GM19239 (cell line): ENCODE results near the gene DYRK4.

Source experiments
- DNase-seq: peaks from one replicate; pipeline ENCODE4 v3.0.0; 2011; ENCODE audit warnings: low spot score; ENCODE audit not compliant: insufficient read length
- FAIRE-seq: peaks from 2 replicates; lab custom pipeline; 2011; peaks lifted over from hg19 to GRCh38; lab: Jason Lieb, UNC

The DYRK4 gene

DNA sequence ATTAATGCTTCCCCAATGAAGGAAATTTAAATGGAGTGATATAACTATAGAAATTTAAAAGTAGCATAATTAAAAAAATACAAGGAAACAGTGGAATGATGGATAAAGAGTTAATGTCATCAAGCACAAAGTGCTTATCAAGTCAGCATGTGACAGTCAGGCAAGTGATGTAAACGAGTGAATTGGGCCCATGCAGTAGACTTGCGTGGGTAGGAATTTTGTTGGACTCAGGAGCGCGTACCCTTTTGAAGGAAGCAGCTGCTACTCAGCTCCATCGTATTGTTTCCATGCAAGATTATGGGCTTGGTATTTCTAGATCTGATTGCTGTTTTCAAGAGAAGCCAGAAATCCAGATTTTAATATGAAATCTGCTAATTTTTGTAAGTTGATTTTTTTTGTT, 4.4 kb upstream of the DYRK4 start:
- DNase-seq, result no peak
- no peak for FAIRE-seq

DNA sequence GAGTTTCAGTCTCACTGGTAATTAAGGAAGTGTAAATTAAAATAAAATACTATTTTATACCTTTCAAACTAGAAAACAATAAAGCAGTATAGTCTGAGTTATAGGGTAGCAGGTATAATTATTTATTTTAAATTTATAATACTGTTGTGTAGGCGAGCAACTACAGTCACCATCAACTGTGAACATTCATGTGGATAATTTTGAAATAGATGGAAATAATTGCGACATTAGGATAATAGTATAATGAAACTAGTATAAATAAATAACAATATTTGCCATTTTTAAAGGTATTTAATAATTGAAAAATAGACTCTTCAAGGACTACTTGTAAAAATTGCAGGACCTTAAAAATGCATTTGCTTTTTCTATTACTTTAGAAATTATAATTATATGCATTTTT, 3.8 kb upstream of the DYRK4 start:
- DNase-seq (no peak), FAIRE-seq (no peak)

- FAIRE-seq, result peak; percentile 49
- DNase-seq, result no peak
These were observed 1.3 kb downstream of the DYRK4 start for GRCh38 chr12:4563336-4563735.

DNA sequence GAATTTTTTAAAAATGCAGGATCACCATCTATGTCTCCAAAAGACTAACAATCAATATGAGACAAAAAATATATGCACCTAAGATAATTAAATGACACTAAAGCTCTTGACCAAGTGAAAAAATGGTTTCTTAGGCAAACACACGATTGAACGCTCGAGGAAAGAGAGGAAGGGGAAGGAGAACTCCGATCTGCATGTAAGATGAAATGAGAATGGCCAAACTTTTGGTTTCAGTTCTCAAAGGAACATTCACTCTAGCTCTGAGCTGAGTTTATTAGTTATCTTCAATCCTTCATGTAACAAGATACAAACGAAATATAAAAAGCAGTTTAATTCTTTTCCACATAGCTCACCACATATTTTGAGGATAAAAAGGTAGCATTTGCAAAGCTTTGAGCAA, 2.8 kb downstream of the DYRK4 start:
- DNase-seq (peak; percentile 25), FAIRE-seq (peak; percentile 88)

DNA sequence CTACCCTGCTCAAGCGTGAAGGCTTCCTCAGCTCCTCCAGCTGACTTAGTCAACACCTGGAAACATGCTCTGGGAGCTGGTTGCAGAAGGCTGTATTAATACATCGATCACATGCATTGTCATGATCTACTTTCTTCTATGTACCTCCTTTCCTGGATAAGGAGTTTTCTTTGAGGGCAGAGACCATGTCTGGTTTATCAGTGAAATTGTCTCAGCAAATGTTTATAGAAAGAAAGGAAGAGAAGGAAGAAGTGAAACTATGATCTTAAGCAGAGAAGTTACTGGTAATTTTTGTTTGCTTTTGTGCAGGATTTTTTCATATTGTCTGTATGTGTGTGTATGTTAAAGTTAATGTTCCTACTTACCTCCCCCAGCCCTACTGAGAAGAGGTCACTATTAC, 4.5 kb downstream of the DYRK4 start:
- DNase-seq (no peak), FAIRE-seq (no peak)

DNA sequence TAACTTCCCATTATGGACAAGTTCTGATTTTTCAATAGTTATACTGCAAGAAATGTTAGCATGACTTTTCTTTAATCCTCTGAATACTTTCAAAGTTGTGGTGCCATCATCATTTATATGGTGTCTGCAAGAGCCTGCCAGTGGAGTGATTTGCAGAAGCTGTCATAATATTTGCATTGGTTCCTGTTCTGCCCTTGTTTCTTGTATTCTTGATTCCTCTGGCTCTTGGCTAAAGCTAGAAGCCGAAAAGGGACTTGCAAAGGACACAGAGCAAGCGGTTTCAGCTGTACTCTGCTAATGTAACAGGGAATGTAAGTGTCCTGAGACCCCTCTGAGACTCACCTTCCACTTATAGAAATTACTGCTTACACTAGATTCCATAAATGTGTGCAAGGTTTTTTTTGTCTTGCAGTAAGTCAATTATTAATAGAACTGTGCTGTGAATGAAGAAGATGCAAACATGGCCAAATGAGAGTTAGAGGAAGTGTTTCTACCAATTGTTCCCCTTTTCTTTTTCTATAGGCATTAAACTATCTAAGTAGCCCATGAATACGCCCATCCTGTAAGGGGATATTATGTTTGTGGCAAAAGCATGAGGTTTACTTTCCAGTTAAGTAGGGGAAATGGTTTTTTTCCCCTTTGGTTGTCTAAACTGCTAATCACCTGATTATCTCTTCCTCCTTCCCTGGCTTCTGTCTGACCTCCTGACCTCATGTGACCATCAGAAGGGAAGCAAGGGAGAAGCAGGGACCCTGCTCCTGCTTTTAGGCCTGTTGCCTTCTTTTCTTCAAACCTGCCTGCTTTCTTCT, 5.3 kb downstream of the DYRK4 start:
- DNase-seq, result peak; percentile 30
- FAIRE-seq, result peak; percentile 95

GRCh38 chr12:4569261-4569660, 7.3 kb downstream of the DYRK4 start:
- no peak for DNase-seq
- peak; percentile 4 for FAIRE-seq

DNA sequence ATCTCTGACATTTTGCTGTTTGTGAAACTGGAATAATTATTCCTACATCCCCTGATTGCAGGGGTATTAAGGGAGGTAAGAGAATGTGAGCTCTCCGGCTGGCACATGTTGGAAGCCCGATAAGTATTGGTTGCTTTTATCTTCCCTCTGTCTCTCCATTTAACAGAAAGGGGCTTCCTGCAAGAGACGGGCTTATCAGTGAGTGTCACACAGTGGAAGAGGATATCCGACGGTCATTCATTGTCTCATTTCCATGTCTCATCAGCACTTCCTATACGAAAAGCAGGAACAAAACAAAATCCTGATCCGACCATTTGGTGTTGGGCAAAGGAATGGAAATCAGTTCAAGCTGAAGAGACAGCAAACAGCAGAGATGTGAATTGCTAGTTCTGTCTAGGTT, 10.7 kb downstream of the DYRK4 start:
- FAIRE-seq, result no peak

GRCh38 chr12:4579305-4580102, 17.5 kb downstream of the DYRK4 start:
- peak; percentile 21 for FAIRE-seq
- peak; percentile 17 for DNase-seq

More for the DNA sequence above, 10.7 kb downstream of the DYRK4 start:
- DNase-seq, result no peak

- DNase-seq (no peak), FAIRE-seq (no peak)
These were observed 18.3 kb downstream of the DYRK4 start for GRCh38 chr12:4580281-4580688.

GRCh38 chr12:4584281-4584680, 22.3 kb downstream of the DYRK4 start:
- DNase-seq (no peak), FAIRE-seq (no peak)

DNA sequence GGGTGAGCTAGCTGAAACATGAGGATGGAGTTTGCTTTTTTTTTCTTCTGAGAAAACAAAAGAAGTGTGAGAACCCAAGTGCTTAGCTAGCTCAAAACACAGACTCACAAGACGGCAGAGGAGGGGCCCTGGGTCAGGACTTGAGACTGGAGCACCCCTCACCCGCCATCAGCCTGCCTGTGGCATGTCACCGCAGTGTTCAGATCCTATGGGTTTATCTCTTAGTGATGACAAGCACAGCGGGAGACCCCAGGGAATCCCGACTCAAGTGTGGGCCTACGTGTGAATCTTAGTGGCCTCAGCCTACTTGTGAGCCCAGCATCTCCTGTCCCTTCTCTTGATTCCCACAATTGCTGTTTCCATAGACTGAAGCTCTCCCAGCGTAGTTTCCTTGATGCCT, 22.9 kb downstream of the DYRK4 start:
- FAIRE-seq, result no peak
- no peak for DNase-seq

DNA sequence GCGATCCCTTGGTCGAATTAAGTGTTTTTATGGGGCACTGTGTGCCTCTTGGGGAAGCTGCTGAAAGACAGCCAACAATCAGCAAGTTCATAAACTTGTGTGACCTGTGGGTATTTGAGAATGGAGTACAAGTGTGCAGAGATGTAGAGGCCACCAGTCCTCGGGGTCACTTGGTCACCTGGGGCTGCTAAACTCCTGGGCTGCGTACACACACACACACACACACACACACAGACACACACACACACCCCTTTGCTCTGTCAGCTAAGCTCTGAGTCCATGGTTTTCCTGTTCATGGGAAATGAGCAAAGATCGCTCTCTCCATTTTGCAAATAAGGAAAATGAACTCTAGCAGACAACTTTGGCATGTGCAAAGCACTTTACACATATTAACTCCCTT, 24.5 kb downstream of the DYRK4 start:
- FAIRE-seq, result no peak
- DNase-seq, result no peak

DNA sequence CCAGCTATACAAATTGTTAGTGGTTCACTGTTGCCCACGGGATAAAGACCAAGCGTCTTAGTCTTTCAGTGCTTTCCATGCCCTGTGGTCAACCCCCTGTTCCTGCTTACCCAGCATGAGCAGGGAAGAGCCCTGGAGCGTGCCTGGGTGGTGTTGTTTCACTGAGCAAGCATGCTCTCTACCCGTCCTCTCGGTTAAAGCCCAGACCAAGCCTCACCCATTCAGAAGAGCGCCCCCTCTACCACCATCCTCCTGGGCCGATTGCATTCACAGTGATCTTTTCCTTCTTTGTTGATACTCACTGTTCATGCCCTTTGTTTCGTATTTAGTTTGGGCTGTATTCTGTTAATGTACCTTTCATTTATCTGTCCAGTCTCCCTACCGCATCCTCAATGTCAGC, 25.1 kb downstream of the DYRK4 start:
- DNase-seq (no peak), FAIRE-seq (no peak)

DNA sequence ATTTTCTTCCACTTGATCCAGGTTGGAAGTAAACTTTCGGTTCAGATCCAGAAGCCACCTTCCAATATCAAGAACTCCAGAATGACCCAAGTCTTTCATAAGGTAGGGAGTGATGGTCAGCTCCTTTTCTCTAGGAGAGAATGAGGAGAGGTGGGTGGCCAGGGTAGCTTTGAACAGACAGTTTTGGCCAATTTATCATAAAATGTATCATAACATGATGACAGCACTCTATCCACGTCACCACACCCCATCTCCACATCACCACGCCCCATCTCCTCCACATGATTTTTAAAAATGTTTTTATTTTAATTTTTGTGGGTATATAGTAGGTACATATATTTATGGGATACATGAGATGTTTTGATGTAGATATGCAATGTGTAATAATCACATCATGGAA, 26.9 kb downstream of the DYRK4 start:
- no peak for FAIRE-seq

DNA sequence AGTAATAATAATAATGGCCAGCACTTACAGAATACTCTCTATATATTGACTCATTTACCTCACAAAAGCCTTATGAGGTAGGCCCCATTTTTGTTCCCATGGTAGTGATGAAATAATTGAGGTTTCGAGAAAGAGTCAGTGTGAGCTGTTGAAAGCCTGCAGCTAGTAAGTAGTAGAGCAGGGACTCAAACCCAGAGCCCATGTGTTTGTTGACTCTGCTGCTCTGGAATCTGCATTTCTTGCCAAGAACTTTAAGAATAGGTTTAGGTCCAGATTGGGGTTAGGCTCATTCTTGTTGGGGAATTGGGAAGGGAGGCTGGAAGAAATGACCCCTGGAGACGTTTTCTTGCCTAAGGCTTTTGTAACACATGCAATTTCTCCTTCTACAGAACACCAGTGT, 27.9 kb downstream of the DYRK4 start:
- FAIRE-seq, result no peak

More for the DNA sequence above, 26.9 kb downstream of the DYRK4 start:
- no peak for DNase-seq

GRCh38 chr12:4591180-4591687, 29.2 kb downstream of the DYRK4 start:
- no peak for FAIRE-seq
- no peak for DNase-seq

More for the DNA sequence above, 27.9 kb downstream of the DYRK4 start:
- DNase-seq, result no peak

GRCh38 chr12:4595881-4596280, 33.9 kb downstream of the DYRK4 start:
- no peak for DNase-seq
- no peak for FAIRE-seq

- DNase-seq, result no peak
These were observed 41.4 kb downstream of the DYRK4 start for GRCh38 chr12:4603421-4603820.

GRCh38 chr12:4603946-4604345, 41.9 kb downstream of the DYRK4 start:
- DNase-seq, result no peak

More at GRCh38 chr12:4603421-4603820, 41.4 kb downstream of the DYRK4 start:
- no peak for FAIRE-seq

DNA sequence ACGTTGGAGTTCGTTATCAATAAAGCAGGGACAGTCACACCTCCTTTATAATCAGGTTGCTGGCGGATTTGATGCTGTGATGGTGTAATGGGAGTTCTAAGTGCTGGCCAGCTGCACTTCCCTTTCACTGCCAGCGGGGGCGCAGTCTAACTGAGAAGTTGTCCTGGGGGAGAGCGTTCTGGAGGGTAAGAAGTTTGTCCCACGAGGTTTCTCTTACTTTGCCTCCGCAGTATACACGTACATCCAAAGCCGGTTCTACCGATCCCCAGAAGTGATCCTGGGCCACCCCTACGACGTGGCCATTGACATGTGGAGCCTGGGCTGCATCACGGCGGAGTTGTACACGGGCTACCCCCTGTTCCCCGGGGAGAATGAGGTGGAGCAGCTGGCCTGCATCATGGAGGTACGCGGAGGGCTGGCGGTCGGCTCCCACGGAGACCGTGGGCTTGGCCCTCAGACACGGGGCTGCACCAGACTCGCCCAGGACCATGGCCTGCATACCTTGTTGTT, 42.7 kb downstream of the DYRK4 start:
- FAIRE-seq, result peak; percentile 99

More at GRCh38 chr12:4603946-4604345, 41.9 kb downstream of the DYRK4 start:
- no peak for FAIRE-seq

More for the DNA sequence above, 42.7 kb downstream of the DYRK4 start:
- peak; percentile 74 for DNase-seq
